Keratinocyte (primary cell): ENCODE measurements around the gene CNIH1. TPM values are rescaled to one million over a fixed set of nuclear protein-coding genes. Genes with fewer than 3 reads are reported as not detected.

ENCODE experiments used
- DNase-seq: peaks from one replicate; pipeline ENCODE4 v3.0.0-alpha.2; 2011; ENCODE audit warnings: low read depth, missing footprints, low spot score
- FAIRE-seq: peaks from 2 replicates; lab custom pipeline; 2011; peaks lifted over from hg19 to GRCh38; lab: Jason Lieb, UNC
- H2AFZ ChIP-seq: 2 replicates; pipeline ENCODE4 v1.6.0; 2012; ENCODE audit warnings: low read length, control low read depth, inconsistent platforms; ENCODE audit not compliant: control insufficient read depth
- H3K27ac ChIP-seq: 2 replicates; pipeline ENCODE4 v1.5.1; 2011; ENCODE audit warnings: low read length; ENCODE audit not compliant: control insufficient read depth, insufficient read depth
- H3K27me3 ChIP-seq: 3 replicates; pipeline ENCODE4 v1.6.0; 2011; ENCODE audit warnings: low read length; ENCODE audit not compliant: control insufficient read depth, insufficient read depth; ENCODE audit errors: extremely low read depth
- H3K36me3 ChIP-seq, 2 experiments: 2 replicates in 1 of 2; 3 replicates in 1 of 2; pipeline ENCODE4 v1.5.1; 2011; ENCODE audit warnings: low read length in 2 of 2, mild to moderate bottlenecking in 1 of 2; ENCODE audit not compliant: control insufficient read depth in 2 of 2, insufficient read depth in 2 of 2; ENCODE audit errors: extremely low read depth in 1 of 2
- H3K4me1 ChIP-seq: 3 replicates; pipeline ENCODE4 v1.5.1; 2011; ENCODE audit warnings: low read length; ENCODE audit not compliant: control insufficient read depth, insufficient read depth; ENCODE audit errors: extremely low read depth
- H3K4me2 ChIP-seq: 3 replicates; pipeline ENCODE4 v1.6.0; 2011; ENCODE audit warnings: low read depth, low read length; ENCODE audit not compliant: control insufficient read depth, insufficient read depth; ENCODE audit errors: extremely low read depth
- H3K4me3 ChIP-seq, 3 experiments: fragments of 200-600 bp in 1 of 3; sonication (generic) in 1 of 3; 2 replicates in 2 of 3; 3 replicates in 1 of 3; pipeline ENCODE4 v1.5.1; 2011 to 2016; ENCODE audit warnings: low read length in 3 of 3, mild to moderate bottlenecking in 3 of 3, control low read depth in 2 of 3, inconsistent platforms in 1 of 3, low read depth in 1 of 3, mixed read lengths in 1 of 3, mixed run types in 1 of 3, moderate library complexity in 1 of 3; ENCODE audit not compliant: control insufficient read depth in 2 of 3, insufficient read depth in 2 of 3; ENCODE audit errors: extremely low read depth in 1 of 3
- H3K79me2 ChIP-seq: 2 replicates; pipeline ENCODE4 v1.6.0; 2012; ENCODE audit warnings: low read length; ENCODE audit not compliant: control insufficient read depth, insufficient read depth
- H3K9ac ChIP-seq: 3 replicates; pipeline ENCODE4 v1.6.0; 2011; ENCODE audit warnings: low read length; ENCODE audit not compliant: control insufficient read depth, insufficient read depth; ENCODE audit errors: extremely low read depth
- H3K9me1 ChIP-seq: 3 replicates; pipeline ENCODE4 v1.6.0; 2011; ENCODE audit warnings: low read length; ENCODE audit not compliant: control insufficient read depth, insufficient read depth; ENCODE audit errors: extremely low read depth
- H3K9me3 ChIP-seq: 2 replicates; pipeline ENCODE4 v1.5.1; 2012; ENCODE audit warnings: low read depth, low read length; ENCODE audit not compliant: control insufficient read depth
- H4K20me1 ChIP-seq: 3 replicates; pipeline ENCODE4 v1.6.0; 2011; ENCODE audit warnings: low read length; ENCODE audit not compliant: control insufficient read depth, insufficient read depth; ENCODE audit errors: extremely low read depth
- EZH2 ChIP-seq: IDR thresholded peaks from one replicate; pipeline ENCODE4 v1.6.1; 2012; ENCODE audit warnings: inconsistent platforms, mild to moderate bottlenecking, low read length, moderate library complexity
- dilution Hi-C: fragments of 300-500 bp; cut with MboI; formaldehyde crosslinking; loops from one replicate; pipeline ENCODE4 v1.7.0; 2020; ENCODE audit warnings: low sequenced_read_pairs; ENCODE audit not compliant: extremely low pct_ligation_motif_present
- polyA plus RNA-seq, 5 experiments: library from polyadenylated mRNA; depleted of rRNA in 3 of 5; stranded (reverse) in 3 of 5; stranded (forward) in 1 of 5; unstranded in 1 of 5; fragments of >200 nt; gene quantifications; 1 replicate in 1 of 5; 2 replicates in 3 of 5; 3 replicates in 1 of 5; pipeline versions ENCODE4 v1.2.1 to v1.2.3, GENCODE V29; 2011 to 2012; ENCODE audit warnings: missing spikeins in 2 of 5, low read depth in 1 of 5, low replicate concordance in 1 of 5
- TF ChIP-seq, protein P1 (sequence below), 3 experiments: IDR thresholded peaks in 1 of 3; conservative IDR thresholded peaks in 1 of 3; optimal IDR thresholded peaks in 1 of 3; 2 replicates in 2 of 3; 3 replicates in 1 of 3; pipeline versions ENCODE3 to v1.5.1; 2011; ENCODE audit warnings: low read length in 3 of 3, mild to moderate bottlenecking in 3 of 3, moderate library complexity in 2 of 3, control low read depth in 1 of 3, inconsistent platforms in 1 of 3; ENCODE audit not compliant: insufficient read depth in 2 of 3; ENCODE audit errors: extremely low read depth in 1 of 3

Gene CNIH1
- polyA plus RNA-seq, 1 donor (not counting 4 experiments of a cell fraction or from before 2014, with no cell fraction given), result 322 TPM

DNA sequence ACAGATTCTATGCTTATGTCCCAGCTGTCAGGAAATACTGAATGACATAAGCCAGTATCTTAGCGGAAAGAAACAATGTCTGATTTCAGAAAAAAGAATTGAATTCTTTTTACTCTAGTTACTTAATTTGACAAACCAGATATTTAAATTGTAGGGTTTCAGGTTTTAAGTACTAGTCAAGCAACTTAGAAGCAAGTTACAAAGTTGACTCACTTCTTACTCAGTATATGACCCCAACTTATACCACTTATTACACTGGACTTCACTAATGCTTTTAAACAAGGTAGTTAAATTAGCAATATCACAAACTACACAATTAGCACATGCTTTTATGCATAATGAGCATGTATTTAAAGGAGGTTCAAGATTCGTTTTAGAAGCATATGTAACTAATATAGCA is 40.5 kb upstream of the CNIH1 start:
- Histone ChIP-seq H4K20me1 (no peaks in the 10 kb centered on the region), H3K27me3 (no peaks in the 10 kb centered on the region), H3K9me1 (no peaks in the 10 kb centered on the region), H3K4me2 (peak overlapping the region; percentile 73), H3K27ac (peak overlapping the region; percentile 67), H3K4me3 (peak overlapping the region in 2 of 3 experiments; percentile 36 to 40), H2AFZ (no peak overlapping the region), H3K9me3 (no peaks in the 10 kb centered on the region), H3K4me1 (peaks cover 23% of the 10 kb centered on the region), H3K79me2 (peaks cover 41% of the 10 kb centered on the region), H3K36me3 (peaks cover 8 to 22% of the 10 kb centered on the region in 2 experiments), H3K9ac (no peak overlapping the region)
- dilution Hi-C loops, result no loop called here
- TF ChIP-seq, protein P1, sequence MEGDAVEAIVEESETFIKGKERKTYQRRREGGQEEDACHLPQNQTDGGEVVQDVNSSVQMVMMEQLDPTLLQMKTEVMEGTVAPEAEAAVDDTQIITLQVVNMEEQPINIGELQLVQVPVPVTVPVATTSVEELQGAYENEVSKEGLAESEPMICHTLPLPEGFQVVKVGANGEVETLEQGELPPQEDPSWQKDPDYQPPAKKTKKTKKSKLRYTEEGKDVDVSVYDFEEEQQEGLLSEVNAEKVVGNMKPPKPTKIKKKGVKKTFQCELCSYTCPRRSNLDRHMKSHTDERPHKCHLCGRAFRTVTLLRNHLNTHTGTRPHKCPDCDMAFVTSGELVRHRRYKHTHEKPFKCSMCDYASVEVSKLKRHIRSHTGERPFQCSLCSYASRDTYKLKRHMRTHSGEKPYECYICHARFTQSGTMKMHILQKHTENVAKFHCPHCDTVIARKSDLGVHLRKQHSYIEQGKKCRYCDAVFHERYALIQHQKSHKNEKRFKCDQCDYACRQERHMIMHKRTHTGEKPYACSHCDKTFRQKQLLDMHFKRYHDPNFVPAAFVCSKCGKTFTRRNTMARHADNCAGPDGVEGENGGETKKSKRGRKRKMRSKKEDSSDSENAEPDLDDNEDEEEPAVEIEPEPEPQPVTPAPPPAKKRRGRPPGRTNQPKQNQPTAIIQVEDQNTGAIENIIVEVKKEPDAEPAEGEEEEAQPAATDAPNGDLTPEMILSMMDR (optimal IDR thresholded peaks at IDR 0.05 in 1 of 3, IDR thresholded peaks at IDR 0.05 in 1 of 3, conservative IDR thresholded peaks at IDR 0.05 in 1 of 3; ENCODE audit: extremely low read depth in 1 of 3, insufficient read depth in 2 of 3, low read length in 3 of 3), result no peak
- TF ChIP-seq EZH2, result no peak
- no peak for FAIRE-seq
- DNase-seq, result no peak

- Histone ChIP-seq H3K4me2 (peak overlapping the region; percentile 73), H4K20me1 (no peaks in the 10 kb centered on the region)
Observed at GRCh38 chr14:54480830-54481562, 39.8 kb upstream of the CNIH1 start.

More at GRCh38 chr14:54480830-54481562, 39.8 kb upstream of the CNIH1 start:
- H3K9me3 ChIP-seq, result no peaks in the 10 kb centered on the region
- peak; percentile 58 for FAIRE-seq
- dilution Hi-C loops, result no loop called here
- peaks cover 8 to 29% of the 10 kb centered on the region in 2 experiments for H3K36me3 ChIP-seq
- H3K79me2 ChIP-seq, result peaks cover 34% of the 10 kb centered on the region
- TF ChIP-seq EZH2, result no peak
- TF ChIP-seq, protein P1 (optimal IDR thresholded peaks at IDR 0.05 in 1 of 3, IDR thresholded peaks at IDR 0.05 in 1 of 3, conservative IDR thresholded peaks at IDR 0.05 in 1 of 3; ENCODE audit: extremely low read depth in 1 of 3, insufficient read depth in 2 of 3, low read length in 3 of 3), result no peak
- peak overlapping the region in 2 of 3 experiments; percentile 36 to 40 for H3K4me3 ChIP-seq
- no peaks in the 10 kb centered on the region for H3K27me3 ChIP-seq
- peaks cover 20% of the 10 kb centered on the region for H3K4me1 ChIP-seq
- H3K9ac ChIP-seq, result no peak overlapping the region
- no peak for DNase-seq
- no peak overlapping the region for H2AFZ ChIP-seq
- H3K27ac ChIP-seq, result peak overlapping the region; percentile 67
- H3K9me1 ChIP-seq, result no peaks in the 10 kb centered on the region
